GM12864 (cell line): ENCODE measurements around the gene LDLRAP1.
A peak's percentile ranks its signal among the peaks of the same experiment; 100 is the strongest.

Experiments
- DNase-seq: peaks from one replicate; pipeline ENCODE4 v3.0.0-alpha.2; 2011; ENCODE audit warnings: low read depth
- H3K4me3 ChIP-seq: 2 replicates; pipeline ENCODE4 v1.5.1; 2011; ENCODE audit warnings: mild to moderate bottlenecking, low read depth, low read length, control low read depth
- TF ChIP-seq, protein P1 (sequence below): IDR thresholded peaks from 2 replicates; pipeline ENCODE4 v1.5.1; 2011; ENCODE audit warnings: low read depth, mild to moderate bottlenecking, moderate library complexity, low read length, control low read depth, inconsistent platforms; ENCODE audit errors: missing control alignments

Gene LDLRAP1

DNA sequence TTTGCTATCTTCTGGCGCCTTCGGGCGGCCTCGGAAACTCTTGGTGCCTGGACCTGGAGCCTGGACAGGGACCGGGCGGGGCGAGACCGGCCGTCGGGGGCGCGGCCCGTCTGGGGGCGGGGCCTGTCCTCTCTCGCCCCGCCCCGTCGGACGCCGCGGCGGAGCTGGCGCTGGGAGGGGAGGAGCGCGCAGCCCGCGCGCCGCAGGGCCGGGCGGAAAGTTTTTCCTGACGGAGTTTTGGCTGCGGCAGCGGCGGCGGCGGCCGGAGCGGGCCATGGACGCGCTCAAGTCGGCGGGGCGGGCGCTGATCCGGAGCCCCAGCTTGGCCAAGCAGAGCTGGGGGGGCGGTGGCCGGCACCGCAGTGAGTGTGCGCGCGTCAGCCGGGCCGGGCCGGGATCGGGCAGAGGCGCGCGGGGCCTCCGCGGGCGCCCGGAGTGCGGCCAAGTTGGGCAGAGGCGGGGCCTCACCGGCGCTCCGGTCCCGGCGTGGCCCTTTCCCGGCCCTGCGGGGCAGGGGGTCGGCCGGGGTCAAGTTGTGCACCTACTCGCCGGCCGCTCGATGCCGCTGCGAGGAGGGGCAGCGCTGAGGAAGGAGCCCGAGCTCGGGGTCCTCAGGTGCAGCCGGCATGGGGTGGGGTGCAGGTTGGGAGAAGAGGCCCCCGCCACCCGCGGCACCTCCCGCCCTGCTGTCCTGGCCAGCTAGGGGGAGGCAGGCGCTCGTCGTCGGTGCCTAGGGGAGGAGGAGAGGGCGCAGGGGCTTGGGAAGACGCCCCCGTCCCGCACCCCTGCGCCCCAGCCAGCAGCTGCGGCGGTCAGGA, at the start of gene LDLRAP1:
Gene LDLRAP1 (plus strand): TSS at position 182 of the 818 bp plus-strand sequence. CDS start 93 bp downstream, at position 275.
- no peak for DNase-seq
- H3K4me3 ChIP-seq = peak within 1 kb of the TSS; percentile 92
- TF ChIP-seq, protein P1, sequence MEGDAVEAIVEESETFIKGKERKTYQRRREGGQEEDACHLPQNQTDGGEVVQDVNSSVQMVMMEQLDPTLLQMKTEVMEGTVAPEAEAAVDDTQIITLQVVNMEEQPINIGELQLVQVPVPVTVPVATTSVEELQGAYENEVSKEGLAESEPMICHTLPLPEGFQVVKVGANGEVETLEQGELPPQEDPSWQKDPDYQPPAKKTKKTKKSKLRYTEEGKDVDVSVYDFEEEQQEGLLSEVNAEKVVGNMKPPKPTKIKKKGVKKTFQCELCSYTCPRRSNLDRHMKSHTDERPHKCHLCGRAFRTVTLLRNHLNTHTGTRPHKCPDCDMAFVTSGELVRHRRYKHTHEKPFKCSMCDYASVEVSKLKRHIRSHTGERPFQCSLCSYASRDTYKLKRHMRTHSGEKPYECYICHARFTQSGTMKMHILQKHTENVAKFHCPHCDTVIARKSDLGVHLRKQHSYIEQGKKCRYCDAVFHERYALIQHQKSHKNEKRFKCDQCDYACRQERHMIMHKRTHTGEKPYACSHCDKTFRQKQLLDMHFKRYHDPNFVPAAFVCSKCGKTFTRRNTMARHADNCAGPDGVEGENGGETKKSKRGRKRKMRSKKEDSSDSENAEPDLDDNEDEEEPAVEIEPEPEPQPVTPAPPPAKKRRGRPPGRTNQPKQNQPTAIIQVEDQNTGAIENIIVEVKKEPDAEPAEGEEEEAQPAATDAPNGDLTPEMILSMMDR = no peak

GRCh38 chr1:25494952-25495351, 48.5 kb upstream of the LDLRAP1 start:
- no peak for DNase-seq
- TF ChIP-seq, protein P1 = no peak
- H3K4me3 ChIP-seq = no peak overlapping the region

- TF ChIP-seq, protein P1 = no peak
- DNase-seq = no peak
- H3K4me3 ChIP-seq = no peak overlapping the region
Measured at GRCh38 chr1:25500694-25501093, 42.7 kb upstream of the LDLRAP1 start.

DNA sequence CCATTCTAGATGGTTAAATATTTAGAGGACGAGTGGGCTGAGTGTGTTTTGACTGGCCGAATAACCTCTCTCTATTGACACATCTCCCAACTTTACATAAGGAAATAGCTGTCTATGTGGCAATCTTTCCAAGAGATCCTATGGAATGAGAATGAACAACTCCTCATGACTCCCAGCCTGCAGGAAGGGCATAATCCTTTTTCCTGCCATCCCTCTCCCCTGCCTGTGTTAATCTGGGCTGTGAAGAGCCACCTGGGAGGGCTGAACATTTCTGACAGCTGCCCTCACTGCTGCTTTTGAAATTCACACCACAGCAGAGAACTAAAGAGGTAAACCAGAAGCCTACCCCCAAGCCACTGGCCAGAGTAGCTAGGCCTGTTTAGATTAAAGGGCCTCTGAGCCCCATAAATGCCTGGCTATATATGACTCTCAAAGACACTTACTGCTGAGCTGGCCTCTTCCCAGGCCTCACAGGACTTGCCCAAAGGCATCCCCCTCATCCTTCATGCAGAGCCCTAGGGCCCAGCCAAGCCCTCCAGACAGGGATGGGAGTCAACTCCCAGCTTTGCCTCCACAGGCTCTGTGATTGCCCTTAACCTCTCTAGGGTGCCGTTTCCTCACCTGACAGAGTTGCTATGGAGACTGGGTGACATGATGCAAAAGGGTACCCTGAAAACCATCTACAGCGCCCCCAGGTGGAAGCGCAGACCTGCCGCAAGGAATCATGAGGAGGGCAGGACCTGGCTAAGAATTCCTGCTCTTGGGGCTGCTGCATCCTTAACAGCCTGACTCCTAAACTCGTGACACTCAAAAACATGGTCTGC, 42.0 kb upstream of the LDLRAP1 start:
- H3K4me3 ChIP-seq = no peak overlapping the region
- DNase-seq = no peak
- TF ChIP-seq, protein P1 = peak; percentile 34

- DNase-seq = no peak
- no peak overlapping the region for H3K4me3 ChIP-seq
- TF ChIP-seq, protein P1 = no peak
Measured at GRCh38 chr1:25502957-25503356, 40.4 kb upstream of the LDLRAP1 start.

DNA sequence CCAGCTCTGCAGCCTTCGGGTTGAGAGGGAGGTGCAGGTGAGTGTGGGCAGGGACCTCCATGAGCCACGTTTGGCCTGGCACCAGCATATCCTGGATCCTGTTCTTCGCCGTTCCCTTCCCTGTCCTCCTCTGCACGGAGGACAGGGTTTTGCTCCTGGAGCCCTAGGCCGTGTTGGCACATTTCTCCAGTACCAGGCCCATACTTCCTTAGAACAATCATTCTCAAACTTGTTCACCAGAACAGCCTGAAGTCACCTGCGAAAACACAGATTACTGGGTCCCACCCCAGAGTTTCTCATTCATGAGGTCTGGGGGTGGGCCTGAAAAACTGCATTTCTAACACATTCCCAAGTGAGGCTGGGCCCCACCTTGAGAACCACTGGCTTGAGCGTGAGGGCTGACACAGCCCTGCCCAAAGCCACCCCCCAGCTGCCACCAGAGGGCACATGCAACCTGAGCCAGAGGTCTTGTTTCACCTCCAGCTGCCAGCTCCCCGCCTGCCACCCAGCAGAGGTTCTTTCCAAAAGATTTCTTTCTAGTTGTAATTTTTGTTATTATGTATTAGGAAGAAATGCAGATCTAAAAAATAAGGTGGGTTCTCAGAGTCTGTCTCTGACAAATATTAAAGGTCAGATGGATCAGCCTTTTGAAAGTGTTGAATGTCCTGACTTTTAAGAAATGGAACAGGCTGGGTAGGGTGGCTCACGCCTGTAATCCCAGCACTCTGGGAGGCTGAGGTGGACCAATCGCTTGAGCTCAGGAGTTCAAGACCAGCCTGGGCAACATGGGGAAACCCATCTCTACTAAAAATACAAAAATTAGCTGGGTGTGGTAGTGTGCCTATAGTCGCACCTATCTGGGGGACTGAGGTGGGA, 39.6 kb upstream of the LDLRAP1 start:
- TF ChIP-seq, protein P1 = peak; percentile 72
- DNase-seq = peak; percentile 10
- no peak overlapping the region for H3K4me3 ChIP-seq
